Karpas-422 (cell line): ENCODE results near the gene C10orf90. TPM values are rescaled to one million over a fixed set of nuclear protein-coding genes. Genes with fewer than 3 reads are reported as not detected.
"Not testable (repeated sequence)": the region's sequence is repeated elsewhere in the genome, so short reads cannot be mapped to it uniquely, and the experiment has no call there.

Experiments used
- DNase-seq: peaks from one replicate; pipeline ENCODE4 v3.0.0-alpha.2; 2015
- H2AFZ ChIP-seq: fragments of 200-600 bp; sonication (generic); 2 replicates; pipeline ENCODE4 v1.6.1; 2014; ENCODE audit warnings: antibody characterized with exemption, low read length, mixed read lengths
- H3K27ac ChIP-seq: fragments of 200-600 bp; sonication (generic); 2 replicates; pipeline ENCODE4 v1.5.1; 2014; ENCODE audit warnings: mild to moderate bottlenecking, low read length, moderate library complexity
- H3K27me3 ChIP-seq: fragments of 200-600 bp; sonication (generic); 2 replicates; pipeline ENCODE4 v1.6.1; 2014; ENCODE audit warnings: low read length, mixed read lengths
- H3K36me3 ChIP-seq: fragments of 200-600 bp; sonication (generic); 2 replicates; pipeline ENCODE4 v1.6.1; 2014; ENCODE audit warnings: low read length, mixed read lengths; ENCODE audit not compliant: insufficient read depth
- H3K4me1 ChIP-seq: fragments of 200-600 bp; sonication (generic); 2 replicates; pipeline ENCODE4 v1.6.1; 2014; ENCODE audit warnings: mild to moderate bottlenecking, low read length, mixed read lengths
- H3K4me2 ChIP-seq: fragments of 200-600 bp; sonication (generic); 2 replicates; pipeline ENCODE4 v1.6.1; 2014; ENCODE audit warnings: low read length, low read depth, mild to moderate bottlenecking; ENCODE audit not compliant: poor library complexity, severe bottlenecking
- H3K4me3 ChIP-seq: fragments of 200-600 bp; sonication (generic); 2 replicates; pipeline ENCODE4 v1.5.1; 2014; ENCODE audit warnings: mild to moderate bottlenecking, antibody characterized with exemption, low read length, mixed read lengths
- H3K79me2 ChIP-seq: fragments of 200-600 bp; sonication (generic); 2 replicates; pipeline ENCODE4 v1.6.1; 2014; ENCODE audit warnings: mild to moderate bottlenecking, low read length, mixed read lengths
- H3K9ac ChIP-seq: fragments of 200-600 bp; sonication (generic); 2 replicates; pipeline ENCODE4 v1.6.0; 2014; ENCODE audit warnings: low read length
- H3K9me2 ChIP-seq: fragments of 200-600 bp; sonication (generic), shearing (Covaris generic); replicated peaks from 2 replicates; pipeline ENCODE4 v1.6.0; 2014; ENCODE audit warnings: mild to moderate bottlenecking, low read length, moderate library complexity; ENCODE audit not compliant: insufficient read depth
- H3K9me3 ChIP-seq: fragments of 300-700, 200-600 bp; sonication (generic); 2 replicates; pipeline ENCODE4 v1.6.1; 2014; ENCODE audit warnings: low read length, mixed read lengths
- H4K20me1 ChIP-seq: fragments of 200-600 bp; sonication (generic); 2 replicates; pipeline ENCODE4 v1.6.1; 2014; ENCODE audit warnings: mild to moderate bottlenecking, antibody characterized with exemption, low read length, low read depth; ENCODE audit not compliant: insufficient read depth
- total RNA-seq: library from RNA; depleted of rRNA; stranded (reverse); fragments of >200 nt; shearing (Covaris generic); gene quantifications from 2 replicates; pipeline ENCODE4 v1.2.3, GENCODE V29; 2014; ENCODE audit warnings: low replicate concordance

C10orf90 gene
- total RNA-seq, 1 experiment from 2014 or later: not detected

GRCh38 chr10:126561921-126562680 is 108.4 kb downstream of the C10orf90 start:
- H3K79me2 ChIP-seq: no peaks in the 10 kb centered on the region
- no peak overlapping the region for H3K27ac ChIP-seq
- H3K9ac ChIP-seq: no peak overlapping the region
- H3K9me2 ChIP-seq: no peaks in the 10 kb centered on the region
- no peaks in the 10 kb centered on the region for H3K9me3 ChIP-seq
- H3K36me3 ChIP-seq: no peaks in the 10 kb centered on the region
- DNase-seq: no peak
- H2AFZ ChIP-seq: no peak overlapping the region
- H3K4me2 ChIP-seq: no peak overlapping the region
- no peaks in the 10 kb centered on the region for H3K4me1 ChIP-seq
- no peaks in the 10 kb centered on the region for H4K20me1 ChIP-seq
- no peak overlapping the region for H3K4me3 ChIP-seq
- H3K27me3 ChIP-seq: no peaks in the 10 kb centered on the region

- no peaks in the 10 kb centered on the region for H3K9me2 ChIP-seq
- DNase-seq: no peak
- H3K9me3 ChIP-seq: no peaks in the 10 kb centered on the region
- no peaks in the 10 kb centered on the region for H3K27me3 ChIP-seq
- H3K4me2 ChIP-seq: no peak overlapping the region
- H3K4me3 ChIP-seq: no peak overlapping the region
- H3K27ac ChIP-seq: no peak overlapping the region
- no peak overlapping the region for H3K9ac ChIP-seq
- H3K36me3 ChIP-seq: no peaks in the 10 kb centered on the region
- H3K4me1 ChIP-seq: no peaks in the 10 kb centered on the region
- no peaks in the 10 kb centered on the region for H4K20me1 ChIP-seq
- H3K79me2 ChIP-seq: no peaks in the 10 kb centered on the region
- H2AFZ ChIP-seq: no peak overlapping the region
Measured at GRCh38 chr10:126561294-126561920, 109.1 kb downstream of the C10orf90 start.

DNA sequence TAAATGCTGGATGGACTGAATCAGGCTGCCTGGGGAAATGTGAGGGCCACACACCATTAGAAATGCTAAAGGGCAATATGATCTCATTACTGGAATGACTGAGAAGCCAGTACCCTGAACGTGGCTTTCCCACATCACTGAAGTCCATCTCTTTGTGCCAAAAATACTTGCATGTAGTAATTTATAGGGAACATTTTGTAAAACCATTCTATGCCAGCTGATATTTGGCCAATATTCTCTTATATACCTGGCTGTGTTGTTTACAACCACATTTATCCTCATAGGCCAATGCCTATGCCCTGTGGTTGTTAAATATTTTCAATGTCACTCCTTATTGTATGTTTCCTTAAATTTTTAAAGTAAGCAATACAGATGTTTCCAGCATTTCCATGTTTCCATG is 111.6 kb downstream of the C10orf90 start:
- H4K20me1 ChIP-seq: no peaks in the 10 kb centered on the region
- no peak overlapping the region for H3K27ac ChIP-seq
- H3K9me3 ChIP-seq: 0 out of 2 replicates have a peak, but pooled peaks cover 1% of the 10 kb centered on the region
- H3K4me2 ChIP-seq: no peak overlapping the region
- no peak overlapping the region for H3K9ac ChIP-seq
- H3K79me2 ChIP-seq: no peaks in the 10 kb centered on the region
- no peak overlapping the region for H3K4me3 ChIP-seq
- H3K27me3 ChIP-seq: no peaks in the 10 kb centered on the region
- DNase-seq: no peak
- H3K9me2 ChIP-seq: no peaks in the 10 kb centered on the region
- H3K4me1 ChIP-seq: no peaks in the 10 kb centered on the region
- H3K36me3 ChIP-seq: no peaks in the 10 kb centered on the region
- H2AFZ ChIP-seq: no peak overlapping the region

- Histone ChIP-seq H3K4me1 (no peaks in the 10 kb centered on the region), H3K27ac (no peak overlapping the region), H3K27me3 (no peaks in the 10 kb centered on the region), H4K20me1 (no peaks in the 10 kb centered on the region), H3K9me3 (0 out of 2 replicates have a peak, but pooled peaks cover 4% of the 10 kb centered on the region), H2AFZ (no peak overlapping the region), H3K79me2 (no peaks in the 10 kb centered on the region), H3K4me3 (no peak overlapping the region), H3K9ac (no peak overlapping the region), H3K4me2 (no peak overlapping the region), H3K9me2 (no peaks in the 10 kb centered on the region), H3K36me3 (no peaks in the 10 kb centered on the region)
- no peak for DNase-seq
Measured at GRCh38 chr10:126551202-126551601, 119.3 kb downstream of the C10orf90 start.

DNA sequence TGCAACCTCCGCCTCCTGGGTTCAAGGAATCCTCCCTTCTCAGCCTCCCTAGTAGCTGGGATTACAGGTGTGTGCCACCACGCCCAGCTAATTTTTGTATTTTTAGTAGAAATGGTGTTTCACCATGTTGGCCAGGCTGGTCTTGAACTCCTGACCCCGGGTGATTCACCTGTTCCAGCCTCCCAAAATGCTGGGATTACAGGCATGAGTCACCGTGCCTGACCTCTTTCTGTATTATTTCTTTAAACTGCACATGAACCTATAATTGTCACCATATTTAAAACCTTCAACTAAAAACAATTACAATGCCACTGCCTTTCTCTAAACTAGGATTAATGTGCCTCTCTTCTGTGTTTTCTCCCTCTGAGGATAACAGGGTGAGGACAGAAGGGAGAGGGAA is 119.9 kb downstream of the C10orf90 start:
- not testable (repeated sequence) for H3K9me2 ChIP-seq, H3K4me3 ChIP-seq, H3K27me3 ChIP-seq, H3K4me2 ChIP-seq, H3K9ac ChIP-seq, H3K9me3 ChIP-seq, DNase-seq, H3K27ac ChIP-seq, H4K20me1 ChIP-seq, H3K79me2 ChIP-seq, H3K4me1 ChIP-seq, H3K36me3 ChIP-seq, H2AFZ ChIP-seq

- no peaks in the 10 kb centered on the region for H4K20me1 ChIP-seq
- no peaks in the 10 kb centered on the region for H3K4me1 ChIP-seq
- H3K27ac ChIP-seq: no peak overlapping the region
- H3K9me3 ChIP-seq: 0 out of 2 replicates have a peak, but pooled peaks cover 4% of the 10 kb centered on the region
- no peak overlapping the region for H3K4me3 ChIP-seq
- no peaks in the 10 kb centered on the region for H3K9me2 ChIP-seq
- no peaks in the 10 kb centered on the region for H3K27me3 ChIP-seq
- no peaks in the 10 kb centered on the region for H3K79me2 ChIP-seq
- no peak overlapping the region for H3K4me2 ChIP-seq
- no peak for DNase-seq
- H3K36me3 ChIP-seq: no peaks in the 10 kb centered on the region
- H3K9ac ChIP-seq: no peak overlapping the region
- H2AFZ ChIP-seq: no peak overlapping the region
Measured at GRCh38 chr10:126549344-126549743, 121.1 kb downstream of the C10orf90 start.

DNA sequence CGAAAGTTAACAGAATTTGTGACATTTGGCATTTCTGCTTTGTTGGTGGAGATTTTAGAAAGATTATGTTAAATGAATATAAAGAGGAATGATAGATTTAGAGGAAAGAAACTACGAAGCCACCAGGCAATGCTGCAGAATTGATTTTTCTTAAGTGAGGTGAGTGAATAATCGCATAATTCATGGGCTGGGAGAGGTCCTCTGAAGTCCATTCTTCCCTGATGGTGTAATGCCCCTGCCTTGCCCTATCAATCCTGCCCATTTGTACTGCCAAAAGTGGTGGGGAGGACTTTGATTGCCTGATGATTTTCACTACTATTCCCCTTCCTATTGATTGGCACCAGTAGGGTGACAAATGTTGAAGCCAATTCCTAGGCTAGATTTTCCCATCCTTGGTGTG is 125.9 kb downstream of the C10orf90 start:
- Histone ChIP-seq H3K4me1 (no peaks in the 10 kb centered on the region), H3K9ac (no peak overlapping the region), H2AFZ (no peak overlapping the region), H3K9me3 (no peaks in the 10 kb centered on the region), H3K4me2 (no peak overlapping the region), H3K9me2 (no peaks in the 10 kb centered on the region), H3K27me3 (no peaks in the 10 kb centered on the region), H3K27ac (no peak overlapping the region), H4K20me1 (no peaks in the 10 kb centered on the region), H3K79me2 (no peaks in the 10 kb centered on the region), H3K4me3 (no peak overlapping the region), H3K36me3 (no peaks in the 10 kb centered on the region)
- DNase-seq: no peak

- Histone ChIP-seq H3K4me2 (no peak overlapping the region), H3K9me2 (no peaks in the 10 kb centered on the region), H3K9me3 (no peaks in the 10 kb centered on the region), H3K27me3 (no peaks in the 10 kb centered on the region), H3K36me3 (no peaks in the 10 kb centered on the region), H3K79me2 (no peaks in the 10 kb centered on the region), H3K27ac (no peak overlapping the region), H3K4me3 (no peak overlapping the region), H3K9ac (no peak overlapping the region), H2AFZ (no peak overlapping the region), H3K4me1 (no peaks in the 10 kb centered on the region), H4K20me1 (no peaks in the 10 kb centered on the region)
- DNase-seq: no peak
Measured at GRCh38 chr10:126538439-126539135, 131.9 kb downstream of the C10orf90 start.
